Measurements from ENCODE around the gene STARD13. TPM values are rescaled to one million over a fixed set of nuclear protein-coding genes. Genes with fewer than 3 reads are reported as not detected.

Gene STARD13
- total RNA-seq, 1 experiment from 2014 or later = 2.1 TPM

DNA sequence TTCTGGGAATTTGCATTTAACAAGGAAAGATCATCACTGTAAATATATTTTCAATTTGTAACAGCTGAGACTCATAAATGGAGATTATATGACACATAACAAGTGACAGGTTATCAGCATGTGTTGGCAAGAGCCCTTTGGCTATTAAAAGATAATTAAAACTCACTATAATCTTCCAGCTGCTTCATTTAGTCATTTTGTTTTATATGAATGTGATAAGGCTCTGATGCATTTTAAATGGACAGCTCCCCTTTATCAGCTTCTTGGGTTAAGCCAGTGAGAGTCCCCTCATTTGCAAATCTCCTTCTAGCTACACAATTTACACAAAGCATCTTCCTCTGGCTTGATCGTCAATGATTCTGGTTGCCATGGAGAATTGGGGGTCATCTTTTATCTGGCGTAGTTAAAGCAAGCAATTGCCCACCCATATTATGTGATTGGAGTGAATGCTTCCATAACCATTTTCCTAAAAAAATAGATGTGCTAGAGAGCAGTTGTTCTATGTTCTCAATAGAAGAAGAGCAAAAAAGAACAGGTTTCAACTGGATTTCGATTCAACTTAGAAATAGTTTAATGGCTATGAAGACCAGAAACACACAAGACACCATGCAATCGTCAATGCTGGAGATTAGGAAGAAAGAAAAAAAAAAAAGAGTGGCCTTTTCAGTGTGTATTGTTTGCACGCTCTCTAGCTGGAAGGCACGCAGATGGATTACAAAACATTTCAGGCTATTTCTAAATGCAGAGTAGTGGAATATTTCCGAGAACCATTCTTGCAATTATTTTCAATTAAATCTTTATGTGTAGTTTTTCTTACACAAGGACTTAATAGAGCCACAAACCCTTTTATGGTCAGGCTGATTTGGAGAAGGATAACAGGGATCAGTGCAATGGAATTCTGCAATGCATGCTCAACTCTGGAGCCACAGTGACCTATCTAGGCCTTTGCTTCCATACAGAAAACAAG, 27.4 kb downstream of the STARD13 start:
- Histone ChIP-seq H4K8ac (replicated peaks; ENCODE audit: insufficient read length, low read depth, low read length) (no peak overlapping the region), H4K5ac (ENCODE audit: insufficient read length, low read depth, low read length) (no peak overlapping the region), H3K56ac (ENCODE audit: insufficient read length, low read depth, low read length) (no peak overlapping the region), H3K4me1 (ENCODE audit: insufficient read depth, low read length) (peaks cover 11% of the 10 kb centered on the region; the same call in 1 of the 2 replicates), H3K27me3 (ENCODE audit: insufficient read depth, low read length) (no peaks in the 10 kb centered on the region), H3K18ac (ENCODE audit: insufficient read length, low read depth, low read length) (no peak overlapping the region), H3K9me3 (ENCODE audit: control insufficient read depth, low read depth, low read length) (no peaks in the 10 kb centered on the region), H3K14ac (ENCODE audit: insufficient read depth, low read length) (no peak overlapping the region; the same call in 1 of the 2 replicates), H2BK5ac (ENCODE audit: insufficient read length, low read length) (peak overlapping the region; percentile 62), H2AK5ac (ENCODE audit: insufficient read length, low read length) (peak overlapping the region; percentile 94), H2BK15ac (ENCODE audit: low read depth, low read length) (no peak overlapping the region), H2BK120ac (ENCODE audit: low read depth, low read length, poor library complexity, severe bottlenecking) (no peak overlapping the region), H3K4ac (ENCODE audit: low read depth, low read length) (no peak overlapping the region), H3K79me2 (ENCODE audit: insufficient read depth, low read length) (no peaks in the 10 kb centered on the region; the same call in 1 of the 2 replicates), H2AFZ (ENCODE audit: low read length) (no peak overlapping the region), H3K79me1 (ENCODE audit: insufficient read depth, low read depth, low read length, poor library complexity, severe bottlenecking) (no peaks in the 10 kb centered on the region), H4K20me1 (ENCODE audit: control insufficient read depth, insufficient read depth, insufficient read length) (no peaks in the 10 kb centered on the region), H3T11ph (ENCODE audit: low read length) (peak overlapping the region; percentile 40), H2BK20ac (ENCODE audit: low read depth, low read length, poor library complexity, severe bottlenecking) (no peak overlapping the region), H3K4me2 (ENCODE audit: insufficient read depth, insufficient read length, low read length) (no peak overlapping the region), H4K91ac (ENCODE audit: insufficient read length, low read depth, low read length) (no peak overlapping the region), H3K23ac (ENCODE audit: insufficient read length, low read depth, low read length) (no peak overlapping the region), H3K9ac (ENCODE audit: extremely low read depth, insufficient read length, low read length) (no peak overlapping the region), H3K23me2 (ENCODE audit: insufficient read length, low read depth, low read length, poor library complexity, severe bottlenecking) (no peaks in the 10 kb centered on the region), H3K27ac (ENCODE audit: insufficient read length, low read depth, low read length) (peak overlapping the region; percentile 89), H2BK12ac (ENCODE audit: insufficient read length, low read depth, low read length) (no peak overlapping the region)
- WGBS (ENCODE audit: extremely low coverage, insufficient read length, low lambda C conversion rate) = no CpG with 5 or more reads among the region's 7 CpGs
- TF ChIP-seq, protein P1, sequence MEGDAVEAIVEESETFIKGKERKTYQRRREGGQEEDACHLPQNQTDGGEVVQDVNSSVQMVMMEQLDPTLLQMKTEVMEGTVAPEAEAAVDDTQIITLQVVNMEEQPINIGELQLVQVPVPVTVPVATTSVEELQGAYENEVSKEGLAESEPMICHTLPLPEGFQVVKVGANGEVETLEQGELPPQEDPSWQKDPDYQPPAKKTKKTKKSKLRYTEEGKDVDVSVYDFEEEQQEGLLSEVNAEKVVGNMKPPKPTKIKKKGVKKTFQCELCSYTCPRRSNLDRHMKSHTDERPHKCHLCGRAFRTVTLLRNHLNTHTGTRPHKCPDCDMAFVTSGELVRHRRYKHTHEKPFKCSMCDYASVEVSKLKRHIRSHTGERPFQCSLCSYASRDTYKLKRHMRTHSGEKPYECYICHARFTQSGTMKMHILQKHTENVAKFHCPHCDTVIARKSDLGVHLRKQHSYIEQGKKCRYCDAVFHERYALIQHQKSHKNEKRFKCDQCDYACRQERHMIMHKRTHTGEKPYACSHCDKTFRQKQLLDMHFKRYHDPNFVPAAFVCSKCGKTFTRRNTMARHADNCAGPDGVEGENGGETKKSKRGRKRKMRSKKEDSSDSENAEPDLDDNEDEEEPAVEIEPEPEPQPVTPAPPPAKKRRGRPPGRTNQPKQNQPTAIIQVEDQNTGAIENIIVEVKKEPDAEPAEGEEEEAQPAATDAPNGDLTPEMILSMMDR (conservative IDR thresholded peaks at IDR 0.05) = no peak
- no peak for DNase-seq
- H3K4me3 Mint-ChIP-seq = no peak overlapping the region
- peaks cover 0 to 1% (median 0%) of the 10 kb centered on the region in 3 experiments; a peak in 2 of 7 replicates for H3K36me3 Mint-ChIP-seq (ENCODE audit: insufficient read depth in 1 of 3, low read depth in 3 of 3)
- H3K4me1 Mint-ChIP-seq = peaks cover 32 to 58% of the 10 kb centered on the region in 2 experiments
- H3K27ac Mint-ChIP-seq = peak overlapping the region in 1 of 3 experiments; percentile 3; a peak in 1 of 7 replicates
- H3K27me3 Mint-ChIP-seq (ENCODE audit: low read depth) = no peaks in the 10 kb centered on the region
- H3K9me3 Mint-ChIP-seq = no peaks in the 10 kb centered on the region

Data from H9 (cell line).